WTC11 (cell line): ENCODE data around the gene C6orf52. TPM values are rescaled to one million over a fixed set of nuclear protein-coding genes. Genes with fewer than 3 reads are reported as not detected.
"Not testable (repeated sequence)": the region's sequence is repeated elsewhere in the genome, so short reads cannot be mapped to it uniquely, and the experiment has no call there.

Experiments used
- ATAC-seq: fragments of 200-7000 bp; cut with Tn5 transposase; 2 replicates; pipeline ENCODE4 v1.10.0; 2021; ENCODE audit warnings: mild to moderate bottlenecking, moderate library complexity
- CTCF ChIA-PET: fragments of 300-600 bp; sonication (Branson Sonifier 250); formaldehyde crosslinking; loops from one replicate; lab custom pipeline; 2021; ENCODE audit warnings: antibody characterized with exemption; lab: Charles Lee
- POLR2A ChIA-PET: fragments of 350-600 bp; sonication (Branson Sonifier 250); formaldehyde crosslinking; loops from one replicate; lab custom pipeline; 2021; ENCODE audit warnings: antibody characterized with exemption; lab: Charles Lee
- DNase-seq: peaks from one replicate; pipeline ENCODE4 v3.0.0; 2021; ENCODE audit warnings: low spot score
- H3K27ac Mint-ChIP-seq: 2 replicates; pipeline ENCODE4 v1.8.0; 2021; ENCODE audit warnings: mixed read lengths
- H3K27me3 Mint-ChIP-seq: 2 replicates; pipeline ENCODE4 v1.8.0; 2021; ENCODE audit warnings: low read depth, mild to moderate bottlenecking, moderate library complexity, mixed read lengths
- H3K36me3 Mint-ChIP-seq: 2 replicates; pipeline ENCODE4 v1.8.0; 2021; ENCODE audit warnings: mixed read lengths
- H3K4me1 Mint-ChIP-seq: 2 replicates; pipeline ENCODE4 v1.8.0; 2022; ENCODE audit warnings: mixed read lengths
- H3K4me3 Mint-ChIP-seq: 2 replicates; pipeline ENCODE4 v1.8.0; 2021; ENCODE audit warnings: mild to moderate bottlenecking, moderate library complexity, mixed read lengths
- H3K9me3 Mint-ChIP-seq: 2 replicates; pipeline ENCODE4 v1.8.0; 2021; ENCODE audit warnings: mixed read lengths
- AFF4 ChIP-seq: sonication (generic); formaldehyde crosslinking; IDR thresholded peaks from 2 replicates; pipeline ENCODE4 v1.8.1; 2023; ENCODE audit warnings: mild to moderate bottlenecking, missing genetic modification reagents, borderline replicate concordance
- ATF2 ChIP-seq: sonication (generic); formaldehyde crosslinking; IDR thresholded peaks from 2 replicates; pipeline ENCODE4 v1.8.1; 2022; ENCODE audit warnings: low read depth, missing genetic modification reagents, borderline replicate concordance
- CDX4 ChIP-seq: fragments of 250-450 bp; sonication (Bioruptor Pico); IDR thresholded peaks from 2 replicates; pipeline ENCODE4 v1.9.0; 2021; ENCODE audit warnings: moderate library complexity, mild to moderate bottlenecking, inconsistent platforms, borderline replicate concordance
- E2F4 ChIP-seq: sonication (generic); formaldehyde crosslinking; IDR thresholded peaks from 2 replicates; pipeline ENCODE4 v1.8.1; 2022; ENCODE audit warnings: low read depth, mild to moderate bottlenecking, moderate library complexity, missing genetic modification reagents, borderline replicate concordance
- ESRRA ChIP-seq: sonication (generic); formaldehyde crosslinking; IDR thresholded peaks from 2 replicates; pipeline ENCODE4 v1.8.1; 2022; ENCODE audit warnings: mild to moderate bottlenecking, missing genetic modification reagents, borderline replicate concordance
- HMGA2 ChIP-seq: fragments of 250-450 bp; sonication (Bioruptor Pico); IDR thresholded peaks from 2 replicates; pipeline ENCODE4 v1.4.0; 2021; ENCODE audit warnings: mild to moderate bottlenecking, moderate library complexity
- JAZF1 ChIP-seq: fragments of 250-450 bp; sonication (Bioruptor Pico); IDR thresholded peaks from 2 replicates; pipeline ENCODE4 v1.9.0; 2021; ENCODE audit warnings: moderate library complexity, mild to moderate bottlenecking, inconsistent platforms
- KAT7 ChIP-seq: sonication (generic); formaldehyde crosslinking; IDR thresholded peaks from 2 replicates; pipeline ENCODE4 v1.8.1; 2023; ENCODE audit warnings: missing genetic modification reagents, mild to moderate bottlenecking, borderline replicate concordance
- NFYB ChIP-seq: sonication (generic); formaldehyde crosslinking; conservative IDR thresholded peaks from 2 replicates; pipeline ENCODE4 v1.8.0; 2022; ENCODE audit warnings: low read depth, missing genetic modification reagents
- OVOL2 ChIP-seq: fragments of 250-450 bp; sonication (Bioruptor Pico); IDR thresholded peaks from 2 replicates; pipeline ENCODE4 v1.9.0; 2021; ENCODE audit warnings: mild to moderate bottlenecking, borderline replicate concordance
- PRRX2 ChIP-seq: fragments of 250-450 bp; sonication (Bioruptor Pico); IDR thresholded peaks from 2 replicates; pipeline ENCODE4 v1.8.0; 2021; ENCODE audit warnings: mild to moderate bottlenecking
- USF2 ChIP-seq: sonication (generic); formaldehyde crosslinking; IDR thresholded peaks from 2 replicates; pipeline ENCODE4 v1.8.1; 2023; ENCODE audit warnings: mild to moderate bottlenecking, missing genetic modification reagents, moderate library complexity
- ZBTB21 ChIP-seq: sonication (generic); formaldehyde crosslinking; IDR thresholded peaks from 2 replicates; pipeline ENCODE4 v1.8.1; 2023; ENCODE audit warnings: mild to moderate bottlenecking, missing genetic modification reagents, borderline replicate concordance
- ZNF396 ChIP-seq: fragments of 250-450 bp; sonication (Bioruptor Pico); IDR thresholded peaks from 2 replicates; pipeline ENCODE4 v1.8.0; 2021; ENCODE audit warnings: mild to moderate bottlenecking, moderate library complexity, borderline replicate concordance
- ZNF512 ChIP-seq: sonication (generic); formaldehyde crosslinking; IDR thresholded peaks from 2 replicates; pipeline ENCODE4 v1.8.1; 2022; ENCODE audit warnings: missing genetic modification reagents, borderline replicate concordance
- ZSCAN18 ChIP-seq: fragments of 250-450 bp; sonication (Bioruptor Pico); IDR thresholded peaks from 2 replicates; pipeline ENCODE4 v2.1.2; 2022; ENCODE audit warnings: mild to moderate bottlenecking, moderate library complexity
- total RNA-seq: library from RNA; stranded (reverse); gene quantifications from 3 replicates; pipeline ENCODE4 v1.2.3, GENCODE V29; 2021

C6orf52 gene
- total RNA-seq, 1 experiment from 2014 or later = 0.42 TPM

GRCh38 chr6:10742251-10742650 is 47.8 kb upstream of the C6orf52 start:
- peaks cover 8% of the 10 kb centered on the region for H3K9me3 Mint-ChIP-seq
- TF ChIP-seq ZNF512 (CRISPR knock-in tag) = no peak
- no peak for TF ChIP-seq ZSCAN18 (CRISPR knock-in tag)
- TF ChIP-seq AFF4 (CRISPR knock-in tag) = no peak
- TF ChIP-seq HMGA2 (CRISPR knock-in tag) = no peak
- TF ChIP-seq ATF2 (CRISPR knock-in tag) = no peak
- POLR2A ChIA-PET = no interaction called here
- no peaks in the 10 kb centered on the region for H3K27me3 Mint-ChIP-seq
- ATAC-seq = no peak
- no peak for DNase-seq
- CTCF ChIA-PET = no interaction called here
- H3K36me3 Mint-ChIP-seq = peaks cover 16% of the 10 kb centered on the region
- H3K4me3 Mint-ChIP-seq = no peak overlapping the region
- peak overlapping the region; percentile 67; the same call in 1 of the 2 replicates for H3K27ac Mint-ChIP-seq
- peaks cover 32% of the 10 kb centered on the region for H3K4me1 Mint-ChIP-seq

- H3K9me3 Mint-ChIP-seq, POLR2A ChIA-PET, H3K27me3 Mint-ChIP-seq, DNase-seq, H3K4me3 Mint-ChIP-seq, H3K27ac Mint-ChIP-seq, ATAC-seq: not testable (repeated sequence)
- peaks cover 16% of the 10 kb centered on the region for H3K36me3 Mint-ChIP-seq
- TF ChIP-seq NFYB (CRISPR knock-in tag) = peak; percentile 72
- H3K4me1 Mint-ChIP-seq = peaks cover 26% of the 10 kb centered on the region
- CTCF ChIA-PET = interaction anchor here (1.1 kb wide), 1 partner anchor 18 kb away, joined by 4 read pairs; no protein-coding TSS in a partner anchor
Measured at GRCh38 chr6:10741643-10742042, 47.2 kb upstream of the C6orf52 start.

GRCh38 chr6:10740061-10740460 is 45.6 kb upstream of the C6orf52 start:
- POLR2A ChIA-PET = no interaction called here
- peaks cover 8% of the 10 kb centered on the region for H3K9me3 Mint-ChIP-seq
- DNase-seq = no peak
- no peak overlapping the region for H3K4me3 Mint-ChIP-seq
- H3K27me3 Mint-ChIP-seq = no peaks in the 10 kb centered on the region
- peaks cover 14% of the 10 kb centered on the region for H3K4me1 Mint-ChIP-seq
- H3K36me3 Mint-ChIP-seq = peaks cover 16% of the 10 kb centered on the region
- no peak for ATAC-seq
- H3K27ac Mint-ChIP-seq = peak overlapping the region; percentile 53; the same call in 1 of the 2 replicates
- CTCF ChIA-PET = no interaction called here
- no peak for TF ChIP-seq PRRX2 (CRISPR knock-in tag)
- TF ChIP-seq KAT7 (CRISPR knock-in tag) = no peak
- no peak for TF ChIP-seq E2F4 (CRISPR knock-in tag)
- TF ChIP-seq ESRRA (CRISPR knock-in tag) = no peak
- no peak for TF ChIP-seq CDX4 (CRISPR knock-in tag)
- TF ChIP-seq JAZF1 (CRISPR knock-in tag) = no peak
- no peak for TF ChIP-seq OVOL2 (CRISPR knock-in tag)
- TF ChIP-seq ZSCAN18 (CRISPR knock-in tag) = no peak
- TF ChIP-seq ZBTB21 (CRISPR knock-in tag) = no peak
- TF ChIP-seq NFYB (CRISPR knock-in tag) = no peak
- no peak for TF ChIP-seq ZNF396 (CRISPR knock-in tag)
- no peak for TF ChIP-seq USF2 (CRISPR knock-in tag)
